Measurements from ENCODE around the gene C10orf143.

The C10orf143 gene

GRCh38 chr10:130079614-130080460 is 30.8 kb downstream of the C10orf143 start:
- DNase-seq (ENCODE audit: insufficient read length, low spot score) (no peak), FAIRE-seq (no peak)
- TF ChIP-seq TAF1 (IDR thresholded peaks at IDR 0.05; ENCODE audit: low read depth, low read length) (no peak), SPI1 (IDR thresholded peaks at IDR 0.05; ENCODE audit: low read depth, low read length) (no peak)

DNA sequence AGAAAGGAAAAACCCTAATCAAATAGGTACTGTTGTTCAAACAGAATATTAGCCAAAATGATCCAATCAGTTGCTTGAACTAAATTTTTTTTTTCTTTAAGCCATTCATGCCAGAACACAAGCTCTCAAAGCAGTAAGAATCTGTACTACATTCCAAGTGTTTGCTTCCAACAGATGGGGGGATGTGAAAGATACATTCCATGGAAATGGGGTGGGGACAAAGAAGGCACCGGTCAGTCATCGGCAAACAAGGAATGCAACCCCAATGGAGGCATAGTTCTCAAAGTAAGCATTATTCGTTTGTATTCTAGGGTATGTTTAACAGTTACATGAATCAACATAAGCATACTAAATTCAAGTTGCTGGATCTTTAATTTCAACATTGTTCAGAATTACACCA is 32.5 kb downstream of the C10orf143 start:
- FAIRE-seq (no peak), DNase-seq (ENCODE audit: insufficient read length, low spot score) (no peak)
- TF ChIP-seq TAF1 (IDR thresholded peaks at IDR 0.05; ENCODE audit: low read depth, low read length) (no peak), POLR2A (IDR thresholded peaks at IDR 0.05; ENCODE audit: low read depth, low read length) (no peak), POU2F2 (IDR thresholded peaks at IDR 0.05; ENCODE audit: low read depth, low read length) (no peak), SPI1 (IDR thresholded peaks at IDR 0.05; ENCODE audit: low read depth, low read length) (no peak), POLR2AphosphoS5 (IDR thresholded peaks at IDR 0.05; ENCODE audit: low read depth, low read length) (no peak), PAX5 (IDR thresholded peaks at IDR 0.05; ENCODE audit: insufficient read depth, low read length, severe bottlenecking) (no peak)

DNA sequence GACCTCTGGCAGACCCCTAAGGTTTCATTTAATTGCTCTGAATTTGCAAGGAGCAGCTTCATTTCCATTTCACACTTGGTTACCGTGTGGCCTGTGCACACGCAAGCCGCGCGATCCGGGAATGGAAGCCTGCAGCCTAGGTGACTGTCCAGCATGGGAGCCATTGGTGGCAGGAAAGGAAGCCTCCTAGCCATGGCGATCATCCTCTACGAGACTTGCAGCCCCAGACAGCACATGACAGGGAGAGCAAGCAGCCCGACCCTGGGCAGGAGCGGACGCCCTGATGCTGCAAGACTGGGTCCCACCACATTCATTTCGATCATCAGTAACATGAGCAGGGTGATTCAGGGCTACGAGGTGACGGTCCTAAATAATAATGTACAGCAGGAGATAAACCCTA is 33.9 kb downstream of the C10orf143 start:
- TF ChIP-seq PAX5 (IDR thresholded peaks at IDR 0.05; ENCODE audit: insufficient read depth, low read length, severe bottlenecking): no peak
- no peak for TF ChIP-seq POU2F2 (IDR thresholded peaks at IDR 0.05; ENCODE audit: low read depth, low read length)
- DNase-seq (ENCODE audit: insufficient read length, low spot score) (no peak), FAIRE-seq (no peak)

DNA sequence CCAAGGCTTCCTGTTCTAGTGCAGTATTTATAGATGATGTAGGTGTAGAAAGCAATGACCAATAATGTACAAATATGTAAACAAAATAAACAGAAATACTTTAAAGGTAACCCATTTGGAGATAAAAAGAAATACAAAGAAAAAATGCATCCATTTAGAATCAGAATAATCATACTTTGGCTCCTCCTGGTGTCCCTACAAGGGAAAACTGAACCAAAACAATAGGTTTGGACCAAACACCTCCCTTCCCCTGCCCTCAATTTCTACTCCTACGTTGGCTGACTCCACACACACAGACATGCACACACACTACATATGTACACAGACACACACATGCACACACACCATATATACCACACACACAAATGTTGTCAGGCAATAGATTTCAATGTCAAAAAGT is 36.0 kb downstream of the C10orf143 start:
- TF ChIP-seq SPI1 (IDR thresholded peaks at IDR 0.05; ENCODE audit: low read depth, low read length) (no peak), POLR2AphosphoS5 (IDR thresholded peaks at IDR 0.05; ENCODE audit: low read depth, low read length) (no peak), POLR2A (IDR thresholded peaks at IDR 0.05; ENCODE audit: low read depth, low read length) (no peak), POU2F2 (IDR thresholded peaks at IDR 0.05; ENCODE audit: low read depth, low read length) (no peak), TAF1 (IDR thresholded peaks at IDR 0.05; ENCODE audit: low read depth, low read length) (no peak), PAX5 (IDR thresholded peaks at IDR 0.05; ENCODE audit: insufficient read depth, low read length, severe bottlenecking) (no peak)
- FAIRE-seq (no peak), DNase-seq (ENCODE audit: insufficient read length, low spot score) (no peak)

DNA sequence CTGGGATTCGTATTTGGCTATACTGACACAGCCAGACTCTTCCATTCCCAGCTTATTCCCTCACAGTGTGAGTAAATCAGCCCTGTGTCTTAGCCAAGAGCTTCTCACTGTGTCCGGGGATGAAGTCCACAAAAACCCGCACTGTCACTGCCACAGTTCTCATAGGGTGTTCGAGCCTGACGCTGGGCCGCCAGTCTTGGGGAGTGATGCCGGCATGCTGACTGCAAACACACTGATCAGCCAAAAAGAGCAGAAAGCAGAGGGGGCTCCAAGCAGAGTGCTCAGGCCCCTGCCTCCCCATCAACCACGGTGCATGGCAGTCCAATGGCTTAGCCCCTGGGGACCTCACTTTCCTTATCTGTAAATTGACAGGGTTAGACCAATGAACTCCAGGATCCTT is 36.7 kb downstream of the C10orf143 start:
- TF ChIP-seq SPI1 (IDR thresholded peaks at IDR 0.05; ENCODE audit: low read depth, low read length) (no peak), PAX5 (IDR thresholded peaks at IDR 0.05; ENCODE audit: insufficient read depth, low read length, severe bottlenecking) (no peak), TAF1 (IDR thresholded peaks at IDR 0.05; ENCODE audit: low read depth, low read length) (no peak), POLR2A (IDR thresholded peaks at IDR 0.05; ENCODE audit: low read depth, low read length) (no peak), POU2F2 (IDR thresholded peaks at IDR 0.05; ENCODE audit: low read depth, low read length) (no peak), POLR2AphosphoS5 (IDR thresholded peaks at IDR 0.05; ENCODE audit: low read depth, low read length) (no peak)
- DNase-seq (ENCODE audit: insufficient read length, low spot score) (no peak), FAIRE-seq (no peak)

GRCh38 chr10:130072247-130072646 is 38.4 kb downstream of the C10orf143 start:
- FAIRE-seq: no peak

GRCh38 chr10:130067893-130068292 is 42.7 kb downstream of the C10orf143 start:
- DNase-seq (ENCODE audit: insufficient read length, low spot score) (no peak), FAIRE-seq (no peak)
- no peak for TF ChIP-seq PAX5 (IDR thresholded peaks at IDR 0.05; ENCODE audit: insufficient read depth, low read length, severe bottlenecking)
- no peak for TF ChIP-seq POLR2A (IDR thresholded peaks at IDR 0.05; ENCODE audit: low read depth, low read length)
- TF ChIP-seq POU2F2 (IDR thresholded peaks at IDR 0.05; ENCODE audit: low read depth, low read length): no peak
- no peak for TF ChIP-seq TAF1 (IDR thresholded peaks at IDR 0.05; ENCODE audit: low read depth, low read length)
- no peak for TF ChIP-seq SPI1 (IDR thresholded peaks at IDR 0.05; ENCODE audit: low read depth, low read length)
- no peak for TF ChIP-seq POLR2AphosphoS5 (IDR thresholded peaks at IDR 0.05; ENCODE audit: low read depth, low read length)

More at GRCh38 chr10:130072247-130072646, 38.4 kb downstream of the C10orf143 start:
- TF ChIP-seq TAF1 (IDR thresholded peaks at IDR 0.05; ENCODE audit: low read depth, low read length) (no peak), POLR2A (IDR thresholded peaks at IDR 0.05; ENCODE audit: low read depth, low read length) (no peak), POU2F2 (IDR thresholded peaks at IDR 0.05; ENCODE audit: low read depth, low read length) (no peak), POLR2AphosphoS5 (IDR thresholded peaks at IDR 0.05; ENCODE audit: low read depth, low read length) (no peak), PAX5 (IDR thresholded peaks at IDR 0.05; ENCODE audit: insufficient read depth, low read length, severe bottlenecking) (no peak), SPI1 (IDR thresholded peaks at IDR 0.05; ENCODE audit: low read depth, low read length) (no peak)
- no peak for DNase-seq (ENCODE audit: insufficient read length, low spot score)

DNA sequence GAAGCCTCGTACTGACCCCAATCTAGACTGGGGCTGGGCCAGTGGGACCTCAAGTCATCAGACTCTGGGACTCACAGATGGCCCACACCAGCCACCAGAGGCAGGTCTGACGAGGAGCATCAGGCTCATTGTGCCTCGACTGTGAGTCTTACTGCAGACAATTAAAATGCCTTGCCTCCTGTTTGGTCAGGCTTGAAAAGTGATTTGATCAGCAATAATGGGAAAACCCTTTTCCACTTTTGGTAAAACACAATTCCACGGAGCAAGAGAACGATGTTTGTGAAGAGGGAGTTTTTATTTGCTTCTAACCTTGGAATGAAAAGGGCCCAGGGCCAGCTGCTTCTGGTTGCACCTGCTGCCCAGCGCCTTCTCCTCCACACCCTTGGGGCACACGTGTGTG is 43.9 kb downstream of the C10orf143 start:
- FAIRE-seq: no peak
- TF ChIP-seq POU2F2 (IDR thresholded peaks at IDR 0.05; ENCODE audit: low read depth, low read length) (no peak), POLR2AphosphoS5 (IDR thresholded peaks at IDR 0.05; ENCODE audit: low read depth, low read length) (no peak), SPI1 (IDR thresholded peaks at IDR 0.05; ENCODE audit: low read depth, low read length) (no peak), POLR2A (IDR thresholded peaks at IDR 0.05; ENCODE audit: low read depth, low read length) (no peak), PAX5 (IDR thresholded peaks at IDR 0.05; ENCODE audit: insufficient read depth, low read length, severe bottlenecking) (no peak), TAF1 (IDR thresholded peaks at IDR 0.05; ENCODE audit: low read depth, low read length) (no peak)
- no peak for DNase-seq (ENCODE audit: insufficient read length, low spot score)

DNA sequence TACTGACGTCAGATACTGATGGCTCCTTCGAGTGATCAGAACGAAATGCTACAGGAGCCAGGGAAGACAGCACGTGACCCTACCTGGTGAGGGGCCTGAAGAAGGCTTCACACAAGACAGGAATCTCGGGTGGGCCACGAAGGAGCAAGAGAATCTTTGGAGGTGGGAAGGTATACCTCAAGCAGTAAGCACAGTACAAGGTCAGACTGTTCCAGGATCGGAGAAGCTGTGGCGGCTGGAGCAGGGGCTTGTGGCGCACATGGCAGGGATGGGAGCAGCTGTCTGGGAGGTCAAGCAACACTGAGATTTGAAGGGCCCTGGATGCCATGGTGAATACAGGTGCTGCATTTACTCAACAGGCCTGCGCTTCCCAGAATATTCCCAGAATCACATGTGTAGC is 45.4 kb downstream of the C10orf143 start:
- no peak for FAIRE-seq
- no peak for TF ChIP-seq POLR2AphosphoS5 (IDR thresholded peaks at IDR 0.05; ENCODE audit: low read depth, low read length)
- TF ChIP-seq POU2F2 (IDR thresholded peaks at IDR 0.05; ENCODE audit: low read depth, low read length): no peak
- no peak for TF ChIP-seq PAX5 (IDR thresholded peaks at IDR 0.05; ENCODE audit: insufficient read depth, low read length, severe bottlenecking)
- TF ChIP-seq SPI1 (IDR thresholded peaks at IDR 0.05; ENCODE audit: low read depth, low read length): no peak
- TF ChIP-seq POLR2A (IDR thresholded peaks at IDR 0.05; ENCODE audit: low read depth, low read length): no peak
- TF ChIP-seq TAF1 (IDR thresholded peaks at IDR 0.05; ENCODE audit: low read depth, low read length): no peak

GRCh38 chr10:130064783-130065182 is 45.8 kb downstream of the C10orf143 start:
- FAIRE-seq: no peak
- TF ChIP-seq POLR2AphosphoS5 (IDR thresholded peaks at IDR 0.05; ENCODE audit: low read depth, low read length): no peak
- no peak for TF ChIP-seq PAX5 (IDR thresholded peaks at IDR 0.05; ENCODE audit: insufficient read depth, low read length, severe bottlenecking)
- no peak for TF ChIP-seq SPI1 (IDR thresholded peaks at IDR 0.05; ENCODE audit: low read depth, low read length)
- TF ChIP-seq POLR2A (IDR thresholded peaks at IDR 0.05; ENCODE audit: low read depth, low read length): no peak
- TF ChIP-seq POU2F2 (IDR thresholded peaks at IDR 0.05; ENCODE audit: low read depth, low read length): no peak
- no peak for TF ChIP-seq TAF1 (IDR thresholded peaks at IDR 0.05; ENCODE audit: low read depth, low read length)
- DNase-seq (ENCODE audit: insufficient read length, low spot score): no peak

More for the DNA sequence above, 45.4 kb downstream of the C10orf143 start:
- DNase-seq (ENCODE audit: insufficient read length, low spot score): no peak
